ENCODE measurements around the gene ANKRD10.
"Not testable (repeated sequence)": the region's sequence is repeated elsewhere in the genome, so short reads cannot be mapped to it uniquely, and the experiment has no call there.

ANKRD10 gene

GRCh38 chr13:110845520-110845919, 69.3 kb downstream of the ANKRD10 start:
- in situ Hi-C loops (cut with HindIII; ENCODE audit: low pct_ligation_motif_present, low pct_unique_long_range_greater_than_20kb, low sequenced_read_pairs) = no loop called here
- no peak for DNase-seq

GRCh38 chr13:110841846-110842245, 73.0 kb downstream of the ANKRD10 start:
- in situ Hi-C loops (cut with HindIII; ENCODE audit: low pct_ligation_motif_present, low pct_unique_long_range_greater_than_20kb, low sequenced_read_pairs) = no loop called here
- DNase-seq = no peak

- in situ Hi-C loops (cut with HindIII; ENCODE audit: low pct_ligation_motif_present, low pct_unique_long_range_greater_than_20kb, low sequenced_read_pairs) = no loop called here
Observed at GRCh38 chr13:110841406-110841805, 73.5 kb downstream of the ANKRD10 start.

GRCh38 chr13:110838867-110839538, 75.9 kb downstream of the ANKRD10 start:
- DNase-seq = no peak
- in situ Hi-C loops (cut with HindIII; ENCODE audit: low pct_ligation_motif_present, low pct_unique_long_range_greater_than_20kb, low sequenced_read_pairs) = no loop called here

More at GRCh38 chr13:110841406-110841805, 73.5 kb downstream of the ANKRD10 start:
- DNase-seq = no peak

- DNase-seq = no peak
- in situ Hi-C loops (cut with HindIII; ENCODE audit: low pct_ligation_motif_present, low pct_unique_long_range_greater_than_20kb, low sequenced_read_pairs) = no loop called here
Observed at GRCh38 chr13:110838116-110838515, 76.8 kb downstream of the ANKRD10 start.

- in situ Hi-C loops (cut with HindIII; ENCODE audit: low pct_ligation_motif_present, low pct_unique_long_range_greater_than_20kb, low sequenced_read_pairs); DNase-seq: not testable (repeated sequence)
Observed at GRCh38 chr13:110837397-110838061, 77.3 kb downstream of the ANKRD10 start.

- in situ Hi-C loops (cut with HindIII; ENCODE audit: low pct_ligation_motif_present, low pct_unique_long_range_greater_than_20kb, low sequenced_read_pairs) = no loop called here
- DNase-seq = no peak
Observed at GRCh38 chr13:110836605-110836903, 78.3 kb downstream of the ANKRD10 start.

- DNase-seq = no peak
- in situ Hi-C loops (cut with HindIII; ENCODE audit: low pct_ligation_motif_present, low pct_unique_long_range_greater_than_20kb, low sequenced_read_pairs) = no loop called here
Observed at GRCh38 chr13:110835721-110836604, 78.9 kb downstream of the ANKRD10 start.

GRCh38 chr13:110834572-110834971, 80.3 kb downstream of the ANKRD10 start:
- DNase-seq = no peak
- in situ Hi-C loops (cut with HindIII; ENCODE audit: low pct_ligation_motif_present, low pct_unique_long_range_greater_than_20kb, low sequenced_read_pairs) = no loop called here

- in situ Hi-C loops (cut with HindIII; ENCODE audit: low pct_ligation_motif_present, low pct_unique_long_range_greater_than_20kb, low sequenced_read_pairs) = no loop called here
- no peak for DNase-seq
Observed at GRCh38 chr13:110832531-110832930, 82.3 kb downstream of the ANKRD10 start.

GRCh38 chr13:110832205-110832479, 82.7 kb downstream of the ANKRD10 start:
- in situ Hi-C loops (cut with HindIII; ENCODE audit: low pct_ligation_motif_present, low pct_unique_long_range_greater_than_20kb, low sequenced_read_pairs) = no loop called here
- no peak for DNase-seq

- DNase-seq = no peak
- in situ Hi-C loops (cut with HindIII; ENCODE audit: low pct_ligation_motif_present, low pct_unique_long_range_greater_than_20kb, low sequenced_read_pairs) = no loop called here
Observed at GRCh38 chr13:110831437-110832204, 83.2 kb downstream of the ANKRD10 start.

GRCh38 chr13:110830800-110831371, 84.0 kb downstream of the ANKRD10 start:
- in situ Hi-C loops (cut with HindIII; ENCODE audit: low pct_ligation_motif_present, low pct_unique_long_range_greater_than_20kb, low sequenced_read_pairs) = no loop called here

GRCh38 chr13:110830331-110830730, 84.5 kb downstream of the ANKRD10 start:
- no peak for DNase-seq
- in situ Hi-C loops (cut with HindIII; ENCODE audit: low pct_ligation_motif_present, low pct_unique_long_range_greater_than_20kb, low sequenced_read_pairs) = no loop called here

More at GRCh38 chr13:110830800-110831371, 84.0 kb downstream of the ANKRD10 start:
- DNase-seq = no peak

- in situ Hi-C loops (cut with HindIII; ENCODE audit: low pct_ligation_motif_present, low pct_unique_long_range_greater_than_20kb, low sequenced_read_pairs) = no loop called here
- DNase-seq = no peak
Observed at GRCh38 chr13:110829486-110829885, 85.4 kb downstream of the ANKRD10 start.

GRCh38 chr13:110828705-110829104, 86.2 kb downstream of the ANKRD10 start:
- no peak for DNase-seq
- in situ Hi-C loops (cut with HindIII; ENCODE audit: low pct_ligation_motif_present, low pct_unique_long_range_greater_than_20kb, low sequenced_read_pairs) = no loop called here
